WI38 (cell line): ENCODE results near the gene TMEM158.

Experiments
- H3K4me3 ChIP-seq: 2 replicates; pipeline ENCODE4 v1.5.1; 2011; ENCODE audit warnings: low read depth, mild to moderate bottlenecking, control low read depth, low read length
- TF ChIP-seq, protein P1 (sequence below): IDR thresholded peaks from 2 replicates; pipeline ENCODE4 v1.5.1; 2012; ENCODE audit warnings: low read depth, mild to moderate bottlenecking, control low read depth, low read length

The TMEM158 gene

DNA sequence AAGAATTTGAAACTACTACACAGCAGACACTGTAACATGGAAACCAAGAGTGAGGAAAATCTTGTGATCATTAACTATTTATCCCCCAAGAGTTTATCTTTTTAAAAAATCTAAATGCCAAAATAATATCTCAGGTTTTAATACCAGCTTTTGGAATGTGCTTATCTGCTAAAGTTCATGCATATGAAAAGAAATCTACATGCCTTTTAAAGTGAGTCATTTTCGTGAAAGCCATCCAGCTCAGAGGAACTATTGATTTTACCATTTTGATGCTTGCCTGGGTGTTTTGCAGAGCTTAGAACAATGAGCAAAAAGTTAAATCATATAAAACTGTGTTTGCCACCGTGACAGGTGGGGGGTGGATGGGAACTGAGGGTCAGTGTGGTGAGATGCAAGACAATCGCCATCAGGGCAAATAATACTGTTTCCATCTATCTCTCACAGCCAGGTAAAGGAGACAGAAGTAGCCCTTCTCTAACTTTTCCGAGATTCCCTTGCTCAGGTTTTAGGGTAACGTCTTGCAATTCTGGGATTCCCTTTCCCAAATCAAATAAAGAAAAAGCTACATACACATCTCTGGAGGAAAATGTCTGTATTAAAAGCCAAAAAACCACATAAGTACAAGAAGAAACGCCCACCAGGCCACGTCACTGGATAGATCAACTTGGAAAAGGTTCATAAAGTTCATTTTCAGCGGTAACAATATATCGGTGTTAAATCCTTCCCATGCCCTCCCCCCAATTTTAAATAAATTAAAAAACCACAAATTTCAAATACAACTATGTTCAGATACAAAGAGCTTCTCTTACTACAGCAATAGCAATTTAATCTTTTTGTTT lies 2.0 kb downstream of the TMEM158 start:
- peak overlapping the region; percentile 75 for H3K4me3 ChIP-seq
- TF ChIP-seq, protein P1, sequence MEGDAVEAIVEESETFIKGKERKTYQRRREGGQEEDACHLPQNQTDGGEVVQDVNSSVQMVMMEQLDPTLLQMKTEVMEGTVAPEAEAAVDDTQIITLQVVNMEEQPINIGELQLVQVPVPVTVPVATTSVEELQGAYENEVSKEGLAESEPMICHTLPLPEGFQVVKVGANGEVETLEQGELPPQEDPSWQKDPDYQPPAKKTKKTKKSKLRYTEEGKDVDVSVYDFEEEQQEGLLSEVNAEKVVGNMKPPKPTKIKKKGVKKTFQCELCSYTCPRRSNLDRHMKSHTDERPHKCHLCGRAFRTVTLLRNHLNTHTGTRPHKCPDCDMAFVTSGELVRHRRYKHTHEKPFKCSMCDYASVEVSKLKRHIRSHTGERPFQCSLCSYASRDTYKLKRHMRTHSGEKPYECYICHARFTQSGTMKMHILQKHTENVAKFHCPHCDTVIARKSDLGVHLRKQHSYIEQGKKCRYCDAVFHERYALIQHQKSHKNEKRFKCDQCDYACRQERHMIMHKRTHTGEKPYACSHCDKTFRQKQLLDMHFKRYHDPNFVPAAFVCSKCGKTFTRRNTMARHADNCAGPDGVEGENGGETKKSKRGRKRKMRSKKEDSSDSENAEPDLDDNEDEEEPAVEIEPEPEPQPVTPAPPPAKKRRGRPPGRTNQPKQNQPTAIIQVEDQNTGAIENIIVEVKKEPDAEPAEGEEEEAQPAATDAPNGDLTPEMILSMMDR = no peak

DNA sequence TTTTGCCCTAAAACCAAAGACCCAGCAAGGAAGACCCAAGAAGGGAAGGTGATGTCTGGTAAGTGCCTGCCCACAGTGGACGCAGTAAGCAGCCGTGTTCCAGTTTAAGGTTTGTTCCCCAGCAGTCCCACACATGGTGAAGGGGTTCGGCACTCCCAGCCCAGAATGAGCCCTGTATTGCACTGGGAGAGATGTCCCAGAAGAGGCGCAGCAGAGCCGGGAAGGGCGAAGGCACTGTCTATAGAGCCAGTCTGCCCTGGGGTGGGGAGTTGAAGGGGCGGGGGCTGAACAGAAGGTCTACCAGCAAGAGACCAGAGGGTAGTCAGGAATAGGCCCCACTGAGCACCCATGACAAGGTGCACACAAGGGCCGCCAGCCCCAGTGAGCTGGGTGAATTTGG lies 6.4 kb downstream of the TMEM158 start:
- TF ChIP-seq, protein P1 = no peak
- no peak overlapping the region for H3K4me3 ChIP-seq

DNA sequence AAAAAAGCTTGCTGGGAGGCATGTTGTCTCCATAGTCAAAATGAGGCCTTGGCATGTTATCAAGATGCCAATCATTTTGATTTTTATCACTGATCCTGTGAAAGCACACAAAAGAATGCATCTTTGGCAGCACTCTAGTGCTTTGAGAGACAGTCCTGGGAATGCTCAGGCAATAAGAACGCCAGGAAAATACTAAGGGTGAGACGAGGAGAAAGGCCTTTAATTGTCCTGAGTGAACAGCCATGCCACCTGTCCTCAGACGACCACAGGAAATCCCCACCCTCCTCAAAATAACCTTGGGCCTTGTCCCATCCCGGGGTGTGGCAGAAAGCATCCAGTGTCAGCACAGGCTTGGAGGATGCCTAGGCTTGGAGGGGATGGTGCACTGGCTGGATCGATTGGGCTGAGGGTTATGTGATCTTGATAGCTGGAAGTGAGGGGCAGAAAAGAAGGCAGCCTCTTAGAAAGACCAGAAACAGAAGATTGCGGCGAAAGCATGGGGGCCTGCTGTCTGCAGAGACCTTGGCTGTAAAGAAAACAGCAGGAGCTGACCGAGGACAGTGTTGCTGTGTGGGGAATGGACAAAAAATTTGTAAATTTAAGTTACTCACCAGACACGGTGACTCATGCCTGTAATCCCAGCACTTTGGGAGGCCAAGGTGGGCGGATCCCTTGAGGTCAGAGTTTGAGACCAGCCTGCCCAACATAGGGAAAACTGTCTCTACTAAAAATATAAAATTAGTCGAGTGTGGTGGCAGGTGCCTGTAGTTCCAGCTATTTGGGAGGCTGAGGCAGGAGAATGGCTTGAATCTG lies 7.3 kb downstream of the TMEM158 start:
- 0 out of 2 replicates have a peak overlapping the region, but pooled peaks have one; percentile 0 for H3K4me3 ChIP-seq

DNA sequence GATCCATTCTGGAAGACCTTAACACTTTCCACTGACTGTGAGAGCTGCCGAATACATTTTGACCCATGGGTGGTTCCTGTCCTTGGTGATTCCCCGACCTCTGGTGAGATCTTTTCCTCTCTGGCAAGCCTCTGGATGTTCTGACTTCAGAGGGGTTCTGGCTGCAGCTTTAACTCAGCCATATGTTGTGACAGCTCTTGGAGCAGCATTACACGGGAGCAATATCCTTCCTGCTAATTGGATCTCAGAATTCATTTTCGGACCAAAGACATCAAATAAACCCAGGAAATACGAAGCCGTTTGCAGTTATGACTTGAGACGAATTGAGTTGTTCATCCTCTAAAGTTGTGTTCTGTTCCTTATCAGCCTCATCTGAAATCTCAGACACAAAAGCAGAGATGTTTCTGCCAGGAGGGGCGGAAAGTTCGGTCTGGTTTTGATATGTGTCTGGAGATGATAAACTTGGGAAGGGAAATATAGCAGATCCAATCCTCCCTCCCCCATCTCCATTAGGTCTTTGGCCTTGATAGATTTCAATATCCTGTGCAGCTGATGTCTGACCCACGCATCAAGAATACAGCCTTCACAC lies 10.0 kb downstream of the TMEM158 start:
- TF ChIP-seq, protein P1 = no peak
- H3K4me3 ChIP-seq = no peak overlapping the region

More for the DNA sequence above, 7.3 kb downstream of the TMEM158 start:
- TF ChIP-seq, protein P1 = no peak

DNA sequence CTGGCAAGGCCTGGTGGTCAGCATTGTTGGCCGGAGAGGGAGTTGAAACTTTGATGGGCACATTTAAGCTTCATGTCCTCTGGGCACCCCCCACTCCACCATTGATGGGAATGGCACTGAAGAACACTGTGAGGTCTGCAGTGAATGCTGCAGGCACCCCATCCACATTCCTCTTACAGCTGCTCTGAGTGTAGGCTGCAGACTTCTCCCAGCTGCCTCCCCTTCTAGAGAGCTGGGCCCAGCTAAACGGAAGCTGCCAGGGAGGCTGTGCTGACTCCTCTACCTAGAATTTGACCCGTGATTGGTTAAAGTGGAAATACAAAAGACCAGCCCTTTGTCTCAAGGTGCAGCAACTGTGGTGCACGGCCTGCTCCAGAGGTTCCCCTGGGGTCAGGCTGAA lies 10.6 kb downstream of the TMEM158 start:
- no peak overlapping the region for H3K4me3 ChIP-seq
- TF ChIP-seq, protein P1 = no peak

DNA sequence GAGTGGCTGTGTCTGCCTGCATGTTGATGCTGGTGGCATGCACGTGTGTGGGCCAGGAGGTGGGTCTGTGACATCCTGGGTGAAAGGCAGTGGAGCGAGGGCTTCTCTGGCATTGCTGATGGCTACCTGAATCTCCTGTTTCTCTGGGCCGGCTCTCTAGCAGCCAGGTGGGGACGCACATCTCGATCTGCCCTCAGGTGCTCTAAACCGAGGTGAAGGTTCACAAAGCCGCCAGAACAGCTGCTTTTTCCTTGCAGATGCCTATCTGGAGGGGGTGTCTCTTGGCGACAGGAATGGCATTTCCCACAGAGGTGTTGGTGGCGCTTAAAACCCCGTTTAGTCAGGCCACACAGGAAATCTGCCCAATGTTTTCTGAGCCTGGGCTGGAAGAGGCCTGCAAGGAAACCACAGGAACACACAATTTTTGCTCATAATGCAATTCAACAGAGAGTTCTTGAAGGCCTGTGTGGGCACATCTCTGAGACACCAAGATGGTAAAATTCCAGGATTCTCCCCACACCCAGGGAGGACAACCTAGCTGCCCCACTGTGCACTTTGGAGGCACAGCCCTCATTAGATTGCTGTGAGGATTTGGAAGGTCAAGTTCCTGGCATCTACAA lies 11.9 kb downstream of the TMEM158 start:
- no peak overlapping the region for H3K4me3 ChIP-seq
- TF ChIP-seq, protein P1 = no peak
